Lung (tissue), 12 donors: Measurements from ENCODE around the gene PSD2. TPM values are rescaled to one million over a fixed set of nuclear protein-coding genes. Genes with fewer than 3 reads are reported as not detected.

Source experiments
- ATAC-seq: fragments of 200-7000 bp; cut with Tn5 transposase; one replicate; pipeline ENCODE4 v1.9.1; 2020; ENCODE audit warnings: moderate number of reproducible peaks; ENCODE audit not compliant: insufficient read depth, low FRiP score
- DNase-seq, 3 donors: peaks; one replicate each; pipeline ENCODE4 v3.0.0-alpha.2; 2013 to 2017
- H3K27ac ChIP-seq, 2 donors: one replicate each; pipeline ENCODE4 v1.5.1; 2013; ENCODE audit warnings: mild to moderate bottlenecking in 2 of 2, moderate library complexity in 2 of 2, control low read depth in 1 of 2, inconsistent platforms in 1 of 2, low read depth in 1 of 2, low read length in 1 of 2
- H3K27me3 ChIP-seq, 3 donors: one replicate each; pipeline ENCODE4 v1.5.1; 2013; ENCODE audit warnings: low read length in 2 of 3; ENCODE audit not compliant: control insufficient read depth in 3 of 3, insufficient read depth in 3 of 3
- H3K36me3 ChIP-seq, 4 donors: one replicate each; pipeline ENCODE4 v1.5.1; 2013; ENCODE audit warnings: low read length in 4 of 4, mild to moderate bottlenecking in 1 of 4, moderate library complexity in 1 of 4; ENCODE audit not compliant: control insufficient read depth in 4 of 4, insufficient read depth in 4 of 4
- H3K4me1 ChIP-seq, 5 donors: one replicate each; pipeline ENCODE4 v1.5.1; 2013; ENCODE audit warnings: low read length in 5 of 5, mild to moderate bottlenecking in 2 of 5, moderate library complexity in 1 of 5; ENCODE audit not compliant: control insufficient read depth in 5 of 5, insufficient read depth in 5 of 5
- H3K4me3 ChIP-seq: one replicate; pipeline ENCODE4 v1.5.1; 2013; ENCODE audit warnings: mild to moderate bottlenecking, control low read depth, moderate library complexity
- H3K9ac ChIP-seq, 2 donors: one replicate each; pipeline ENCODE4 v1.5.1; 2013; ENCODE audit warnings: low read length in 2 of 2, control low read depth in 1 of 2; ENCODE audit not compliant: insufficient read depth in 1 of 2
- H3K9me3 ChIP-seq, 4 donors: one replicate each; pipeline ENCODE4 v1.5.1; 2013; ENCODE audit warnings: low read length in 3 of 4, mild to moderate bottlenecking in 1 of 4, moderate library complexity in 1 of 4; ENCODE audit not compliant: control insufficient read depth in 4 of 4, insufficient read depth in 3 of 4
- CTCF ChIP-seq: IDR thresholded peaks from 2 replicates; pipeline ENCODE4 v1.5.1; 2012; ENCODE audit warnings: mild to moderate bottlenecking; ENCODE audit errors: control extremely low read depth, extremely low read depth
- WGBS, 2 donors: extraction: QIAGEN DNeasy Blood & Tissue Kit; methylation state at CpG; one replicate each; pipeline ENCODE4 v1.1.7; 2013; 5-methylcytosine and 5-hydroxymethylcytosine counted together
- polyA plus RNA-seq, 2 donors: library from polyadenylated mRNA; stranded (reverse); fragments of 200-250 nt; gene quantifications; one replicate each; pipeline ENCODE4 v1.2.1, GENCODE V29; 2013
- total RNA-seq, 2 donors: library from RNA; depleted of rRNA in 1 of 2; stranded (reverse); fragments of >200 nt in 1 of 2; gene quantifications; one replicate each; pipeline ENCODE4 v1.2.1, GENCODE V29; 2014 to 2021
- donor health status: control.
- donor health status: control.
- donor health status: Bipolar disorder and iron deficiency.
- donor health status: healthy.
- donor health status: DM: yes; HTN: yes; CAD: no.

The PSD2 gene
- total and polyA plus RNA-seq, 4 donors: 0.01 to 0.20 (median 0.05) TPM

DNA sequence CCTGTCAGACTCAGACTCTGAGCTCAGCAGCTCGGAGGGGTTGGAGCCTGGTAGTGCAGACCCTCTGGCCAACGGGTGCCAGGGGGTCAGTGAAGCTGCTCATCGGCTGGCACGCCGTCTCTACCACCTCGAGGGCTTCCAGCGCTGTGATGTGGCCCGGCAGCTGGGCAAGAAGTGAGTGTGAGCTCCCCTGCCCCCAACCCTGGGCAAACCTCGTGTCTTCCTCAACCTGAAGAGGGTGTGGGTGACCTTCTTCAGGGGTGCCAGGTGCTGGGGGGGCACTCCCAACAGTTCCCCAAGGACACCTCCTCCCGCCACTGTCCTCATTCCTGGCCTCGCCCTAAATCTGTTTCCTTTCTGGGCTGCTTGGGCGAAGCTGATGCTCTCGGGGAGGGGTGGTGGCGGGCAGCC lies 18.6 kb downstream of the PSD2 start:
- Histone ChIP-seq H3K9ac (no peak overlapping the region), H3K27ac (no peak overlapping the region), H3K9me3 (peaks cover 0 to 9% (median 0%) of the 10 kb centered on the region in 4 donors), H3K4me3 (no peak overlapping the region), H3K36me3 (no peaks in the 10 kb centered on the region), H3K27me3 (no peaks in the 10 kb centered on the region), H3K4me1 (no peaks in the 10 kb centered on the region)
- ATAC-seq (no peak), DNase-seq (no peak)
- 81 to 88% methylated on average over 14 of the region's 14 CpGs for whole genome bisulfite sequencing, 2 donors
- no peak for TF ChIP-seq CTCF

DNA sequence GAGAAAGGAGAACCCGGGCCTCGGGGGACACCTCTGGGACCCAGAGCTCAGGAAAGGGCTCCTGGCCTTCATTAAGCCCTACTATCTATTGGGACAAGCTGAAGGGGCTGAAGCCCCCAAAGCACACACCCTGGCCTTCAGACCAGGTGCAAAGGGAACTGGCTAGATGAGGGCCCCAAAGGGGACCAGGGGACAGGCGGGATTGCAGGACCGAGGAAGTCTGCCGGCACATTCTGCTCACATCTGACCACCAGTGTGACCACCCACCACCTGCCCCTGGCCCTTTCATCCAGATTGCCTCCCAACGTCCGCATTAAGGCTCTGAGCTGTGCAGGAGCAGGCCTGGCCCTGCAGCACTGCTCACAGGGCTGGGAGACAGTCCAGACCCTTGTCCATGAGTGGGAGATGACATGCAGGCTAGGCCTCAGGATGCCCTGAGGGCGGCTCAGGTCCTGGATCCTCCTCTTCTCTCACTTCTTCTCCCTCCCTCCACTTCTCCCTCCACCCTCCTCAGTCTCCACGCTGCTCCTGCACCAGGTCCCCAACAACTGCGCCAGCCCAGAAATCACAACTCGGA lies 19.2 kb downstream of the PSD2 start:
- DNase-seq (no peak), ATAC-seq (no peak)
- no peak overlapping the region for H3K9ac ChIP-seq
- TF ChIP-seq CTCF: no peak
- H3K4me1 ChIP-seq: no peaks in the 10 kb centered on the region
- no peak overlapping the region for H3K4me3 ChIP-seq
- no peaks in the 10 kb centered on the region for H3K36me3 ChIP-seq
- H3K9me3 ChIP-seq: peaks cover 0 to 11% (median 0%) of the 10 kb centered on the region in 4 donors
- no peak overlapping the region for H3K27ac ChIP-seq
- WGBS, 2 donors: 90 to 94% methylated on average over 11 of the region's 11 CpGs
- H3K27me3 ChIP-seq: no peaks in the 10 kb centered on the region

- H3K36me3 ChIP-seq: no peaks in the 10 kb centered on the region
- H3K4me1 ChIP-seq: no peaks in the 10 kb centered on the region
- no peak overlapping the region for H3K27ac ChIP-seq
- no peak overlapping the region for H3K9ac ChIP-seq
- no peak overlapping the region for H3K4me3 ChIP-seq
- no peak for TF ChIP-seq CTCF
- no peaks in the 10 kb centered on the region for H3K27me3 ChIP-seq
- 92 to 94% methylated on average over 12 of the region's 12 CpGs for WGBS, 2 donors
- DNase-seq (peak in 1 of 3 donors; percentile 1), ATAC-seq (no peak)
- H3K9me3 ChIP-seq: peaks cover 0 to 12% (median 0%) of the 10 kb centered on the region in 4 donors
Observed at GRCh38 chr5:139816566-139816965, 21.0 kb downstream of the PSD2 start.

DNA sequence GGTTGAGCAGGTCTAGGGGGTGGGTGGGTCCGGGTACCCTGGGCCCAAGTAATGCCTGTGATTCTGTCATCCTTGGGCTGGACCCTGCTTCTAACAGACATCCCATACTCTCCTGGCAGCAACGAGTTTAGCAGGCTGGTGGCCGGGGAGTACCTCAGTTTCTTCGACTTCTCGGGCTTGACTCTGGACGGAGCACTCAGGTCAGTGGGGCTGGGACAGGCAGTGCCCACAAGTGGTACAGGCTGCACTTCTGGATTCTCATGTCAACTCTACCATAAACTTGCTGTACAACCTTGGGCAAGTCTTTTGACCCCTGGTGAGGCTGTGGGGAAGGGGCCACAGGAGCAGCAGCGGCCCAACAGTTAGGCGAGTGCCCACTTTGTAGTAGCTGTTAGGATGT lies 21.8 kb downstream of the PSD2 start:
- Histone ChIP-seq H3K9ac (no peak overlapping the region), H3K27ac (no peak overlapping the region), H3K9me3 (peaks cover 0 to 12% (median 0%) of the 10 kb centered on the region in 4 donors), H3K4me1 (no peaks in the 10 kb centered on the region), H3K4me3 (no peak overlapping the region), H3K36me3 (no peaks in the 10 kb centered on the region), H3K27me3 (no peaks in the 10 kb centered on the region)
- no peak for DNase-seq
- no peak for TF ChIP-seq CTCF
- no peak for ATAC-seq
- WGBS, 2 donors: 86 to 93% methylated on average over 8 of the region's 8 CpGs
